Neural cell (in vitro differentiated cells): ENCODE data around the gene RAG2.

Source experiments
- EP300 ChIP-seq: fragments of 450-650 bp; conservative IDR thresholded peaks from 2 replicates; pipeline ENCODE4 v1.6.1; 2014; ENCODE audit warnings: antibody characterized with exemption, mild to moderate bottlenecking, moderate library complexity; ENCODE audit not compliant: poor library complexity, severe bottlenecking
- EZH2 ChIP-seq: fragments of 200-600, 300-800 bp; shearing (Covaris generic), sonication (generic); IDR thresholded peaks from 2 replicates; pipeline ENCODE4 v1.6.1; 2014; ENCODE audit warnings: antibody characterized with exemption, low read length, borderline replicate concordance, mild to moderate bottlenecking; ENCODE audit not compliant: insufficient read depth, poor library complexity, severe bottlenecking
- TAF1 ChIP-seq: IDR thresholded peaks from 2 replicates; pipeline ENCODE4 v1.6.1; 2012; ENCODE audit warnings: low read depth
- TF ChIP-seq, protein P1 (sequence below): fragments of 450-650 bp; IDR thresholded peaks from 2 replicates; pipeline ENCODE4 v1.5.1; 2014; ENCODE audit warnings: antibody characterized with exemption, mild to moderate bottlenecking, moderate library complexity; ENCODE audit not compliant: poor library complexity, severe bottlenecking

DNA sequence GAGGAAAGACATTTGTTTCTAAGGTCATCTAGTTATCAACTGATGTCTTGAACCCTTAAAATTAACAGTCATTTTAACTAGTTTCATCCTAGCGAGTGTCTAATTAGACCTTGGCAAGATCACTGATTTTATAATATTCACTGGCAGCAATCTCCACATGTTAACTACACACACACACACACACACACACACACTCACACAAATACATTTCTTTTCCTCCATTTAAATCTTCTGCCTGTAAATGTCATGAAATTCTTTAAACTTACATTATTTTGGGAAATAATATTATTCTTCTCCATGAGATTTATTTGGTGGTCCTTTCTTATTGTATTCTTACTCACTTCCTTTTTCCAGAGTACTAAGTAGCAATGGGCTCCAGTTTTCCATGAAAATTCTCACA is 6.6 kb downstream of the RAG2 start:
- TF ChIP-seq EP300 (no peak), EZH2 (no peak), TAF1 (no peak)
- TF ChIP-seq, protein P1, sequence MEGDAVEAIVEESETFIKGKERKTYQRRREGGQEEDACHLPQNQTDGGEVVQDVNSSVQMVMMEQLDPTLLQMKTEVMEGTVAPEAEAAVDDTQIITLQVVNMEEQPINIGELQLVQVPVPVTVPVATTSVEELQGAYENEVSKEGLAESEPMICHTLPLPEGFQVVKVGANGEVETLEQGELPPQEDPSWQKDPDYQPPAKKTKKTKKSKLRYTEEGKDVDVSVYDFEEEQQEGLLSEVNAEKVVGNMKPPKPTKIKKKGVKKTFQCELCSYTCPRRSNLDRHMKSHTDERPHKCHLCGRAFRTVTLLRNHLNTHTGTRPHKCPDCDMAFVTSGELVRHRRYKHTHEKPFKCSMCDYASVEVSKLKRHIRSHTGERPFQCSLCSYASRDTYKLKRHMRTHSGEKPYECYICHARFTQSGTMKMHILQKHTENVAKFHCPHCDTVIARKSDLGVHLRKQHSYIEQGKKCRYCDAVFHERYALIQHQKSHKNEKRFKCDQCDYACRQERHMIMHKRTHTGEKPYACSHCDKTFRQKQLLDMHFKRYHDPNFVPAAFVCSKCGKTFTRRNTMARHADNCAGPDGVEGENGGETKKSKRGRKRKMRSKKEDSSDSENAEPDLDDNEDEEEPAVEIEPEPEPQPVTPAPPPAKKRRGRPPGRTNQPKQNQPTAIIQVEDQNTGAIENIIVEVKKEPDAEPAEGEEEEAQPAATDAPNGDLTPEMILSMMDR, result no peak
